Stimulated activated CD8-positive, alpha-beta memory T cell treated with anti-CD3 and anti-CD28 coated beads, Interleukin-7, amount 100 ng/mL, for 48 hours (primary cell): ENCODE data around the gene DIS3L.
"Not testable (repeated sequence)": the region's sequence is repeated elsewhere in the genome, so short reads cannot be mapped to it uniquely, and the experiment has no call there.

Experiments
- DNase-seq, 2 donors: peaks; one replicate each; pipeline ENCODE4 v3.0.0-alpha.2; 2020; ENCODE audit warnings: low read depth in 1 of 2; ENCODE audit errors: extremely low read depth in 1 of 2

Gene DIS3L

DNA sequence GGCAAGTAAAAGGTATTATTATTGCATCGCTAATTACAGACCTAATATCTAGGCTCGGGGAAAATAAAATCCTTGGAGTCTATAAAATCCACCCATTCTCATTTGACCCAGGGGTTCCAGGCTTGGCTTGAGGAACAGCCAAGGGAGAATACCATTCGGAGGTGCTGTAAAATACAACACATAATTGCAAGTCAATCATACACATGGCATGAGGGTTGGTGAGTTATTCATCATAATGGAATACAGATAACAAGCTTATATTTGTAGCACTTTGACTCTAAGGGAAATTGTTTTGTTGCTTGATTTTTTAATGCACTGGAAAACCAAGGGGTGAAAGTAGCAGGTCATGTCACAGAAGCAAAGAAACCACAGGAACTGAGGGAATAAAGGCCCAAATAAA, 16.8 kb upstream of the DIS3L start:
- no peak for DNase-seq

DNA sequence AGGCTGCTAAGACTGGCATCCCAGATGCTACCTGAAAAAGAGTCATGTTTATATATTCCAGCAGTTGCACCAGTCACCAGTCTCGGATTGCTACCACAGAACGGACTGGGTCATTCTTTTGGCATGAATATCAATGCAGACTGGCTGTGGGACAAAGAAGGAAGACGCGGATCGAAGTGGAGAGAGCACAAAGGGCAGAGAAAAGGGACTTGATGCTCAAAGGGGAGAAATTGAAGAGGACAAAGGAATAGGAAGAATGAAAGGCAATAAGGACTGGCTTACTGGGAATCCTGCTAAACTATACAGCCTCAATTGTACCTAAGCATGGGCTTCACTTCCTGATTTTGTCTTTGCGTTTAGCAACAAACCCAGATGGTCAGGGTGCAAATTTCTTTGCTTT, 15.3 kb upstream of the DIS3L start:
- no peak for DNase-seq

DNA sequence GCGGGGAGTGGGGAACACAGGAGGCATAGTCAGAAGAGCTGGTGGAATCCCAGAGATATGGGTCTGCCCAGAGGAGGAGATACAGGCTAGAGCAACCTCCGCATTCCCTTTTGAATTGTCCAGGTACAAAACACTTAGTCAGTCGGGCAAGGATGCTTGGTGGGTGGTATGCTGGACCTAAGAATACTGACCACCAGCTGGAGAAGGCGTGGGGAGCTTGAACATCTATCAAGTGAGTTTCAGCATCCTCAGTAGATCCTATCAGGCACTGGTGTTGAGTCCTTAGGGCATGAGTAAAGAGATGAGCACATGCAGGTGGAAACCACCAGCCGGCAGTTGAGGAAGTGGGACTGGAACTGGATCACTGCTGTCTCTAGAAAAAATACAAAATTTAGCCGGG, 14.7 kb upstream of the DIS3L start:
- DNase-seq, result no peak

DNA sequence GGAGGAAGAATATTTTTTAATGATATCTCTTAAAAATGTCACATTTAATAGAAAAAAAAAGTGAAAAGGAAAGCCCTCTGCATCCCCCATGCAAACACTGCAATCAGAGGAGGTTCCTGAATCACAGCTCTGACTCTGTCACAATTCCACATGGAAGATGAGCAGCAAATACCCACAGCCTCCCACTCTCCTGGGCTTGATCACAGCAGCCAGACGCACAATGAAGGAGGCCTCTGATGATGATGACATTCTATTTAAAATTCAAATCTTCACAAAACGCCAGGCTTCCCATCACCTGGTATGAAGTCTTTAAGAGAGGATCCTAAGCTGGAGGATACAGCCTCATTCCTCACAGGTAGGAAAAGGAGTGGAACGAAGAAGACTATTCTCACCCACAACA, 9.1 kb upstream of the DIS3L start:
- no peak for DNase-seq

DNA sequence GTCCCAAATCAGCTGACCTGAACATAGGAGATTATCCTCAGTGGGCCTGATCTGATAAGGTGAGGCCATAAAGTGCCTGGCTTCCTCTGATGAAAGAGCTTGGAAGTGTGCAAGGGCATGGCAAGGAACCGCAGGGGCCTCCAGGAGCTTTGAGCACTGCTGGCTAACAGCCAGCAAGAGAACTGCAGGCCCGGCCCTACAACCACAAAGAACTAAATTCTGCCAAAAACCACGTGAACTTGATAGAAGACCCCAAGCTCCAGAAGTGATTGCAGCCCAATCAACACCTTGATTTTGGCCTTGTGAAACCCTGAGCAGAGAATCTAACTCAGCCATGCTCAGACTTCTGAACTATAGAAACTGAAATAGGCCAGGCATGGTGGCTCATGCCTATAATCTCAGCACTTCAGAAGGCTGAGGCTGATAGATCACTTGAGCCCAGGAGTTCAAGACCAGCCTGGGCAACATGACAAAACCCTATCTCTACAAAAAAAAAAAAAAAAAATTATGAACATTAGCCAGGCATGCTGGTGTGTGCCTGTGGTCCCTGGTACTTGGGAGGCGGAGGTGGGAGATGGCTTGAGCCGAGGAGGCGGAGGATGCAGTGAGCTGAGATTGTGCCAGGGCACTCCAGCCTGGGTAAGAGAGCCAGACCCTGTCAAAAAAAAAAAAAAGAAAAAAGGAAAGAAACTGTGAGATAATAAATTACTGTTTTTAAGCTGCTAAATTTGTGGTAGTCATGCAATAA, 7.7 kb upstream of the DIS3L start:
- no peak for DNase-seq

DNA sequence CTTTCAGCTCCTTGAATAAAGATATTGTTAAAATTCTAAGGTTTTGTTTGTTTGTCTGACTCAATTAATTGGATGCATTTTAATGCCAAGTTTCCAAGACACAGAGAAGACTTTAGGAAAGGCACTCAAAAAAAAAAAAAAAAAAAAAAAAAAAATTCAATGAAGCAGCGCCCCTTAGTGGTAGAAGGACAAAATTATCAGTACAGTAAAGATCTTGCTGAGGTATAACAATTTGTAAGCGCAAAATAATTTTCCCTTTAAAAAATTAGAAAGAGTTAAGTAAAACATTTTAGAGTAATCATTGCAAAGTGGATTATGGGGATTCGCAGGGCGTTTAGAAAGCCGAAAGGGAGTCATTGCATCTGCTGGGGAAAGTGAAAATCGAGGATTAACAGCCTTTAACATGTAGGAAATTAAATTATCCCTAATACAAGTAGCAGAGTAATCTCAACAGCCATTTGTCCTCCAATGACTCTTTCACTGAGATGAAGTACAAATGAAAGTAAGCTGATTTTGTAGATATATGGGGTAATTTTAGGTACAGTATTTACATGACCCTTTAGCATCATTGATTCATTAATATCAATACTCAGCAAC, 5.8 kb upstream of the DIS3L start:
- DNase-seq, result no peak

DNA sequence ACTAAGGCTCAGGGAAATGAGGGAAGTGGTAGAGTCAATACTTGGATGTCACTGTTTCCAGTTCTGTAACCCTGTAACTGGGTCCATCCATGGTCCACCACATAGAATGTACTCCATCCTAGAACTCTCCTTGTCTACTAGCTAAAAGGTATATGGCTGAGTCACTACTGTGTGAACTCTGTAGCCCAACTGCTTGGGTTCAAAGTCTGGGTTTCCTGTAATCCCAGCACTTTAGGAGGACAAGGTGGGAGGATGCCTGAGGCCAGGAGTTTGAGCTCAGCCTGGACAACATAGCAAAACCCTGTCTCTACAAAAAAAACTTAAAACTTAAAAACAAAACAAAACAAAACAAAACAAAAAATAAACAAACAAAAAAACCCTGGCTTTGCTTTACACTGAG, 5.3 kb upstream of the DIS3L start:
- no peak for DNase-seq

DNA sequence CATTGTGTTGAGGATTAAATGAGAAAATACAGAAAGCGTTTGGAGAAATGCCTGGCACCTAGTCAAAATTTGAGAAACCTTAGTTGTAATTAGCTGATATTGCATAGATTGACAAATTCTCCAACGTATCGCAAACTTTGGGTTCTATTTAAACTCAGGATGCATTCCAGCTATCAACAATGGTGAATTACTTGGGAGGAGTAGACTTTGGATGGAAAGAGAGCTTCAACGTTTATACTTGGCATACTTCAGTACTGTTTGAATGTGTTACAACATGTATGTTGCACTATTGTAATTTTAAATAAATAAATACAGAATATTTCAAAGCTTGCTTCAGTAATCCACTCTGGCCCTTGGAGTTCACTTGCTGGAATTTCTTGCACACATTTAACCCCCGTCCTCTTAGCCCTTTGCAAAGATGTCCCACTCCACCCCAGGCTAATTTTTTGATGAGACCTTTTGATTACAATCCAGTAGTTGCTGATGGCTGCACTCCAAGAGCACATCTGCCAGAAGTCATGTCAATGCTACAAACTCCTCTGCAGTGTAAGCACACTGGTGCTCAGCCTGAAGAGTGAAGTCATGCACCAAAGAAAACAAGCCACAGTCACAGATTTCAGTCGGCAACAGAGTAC, 4.7 kb upstream of the DIS3L start:
- no peak for DNase-seq

DNA sequence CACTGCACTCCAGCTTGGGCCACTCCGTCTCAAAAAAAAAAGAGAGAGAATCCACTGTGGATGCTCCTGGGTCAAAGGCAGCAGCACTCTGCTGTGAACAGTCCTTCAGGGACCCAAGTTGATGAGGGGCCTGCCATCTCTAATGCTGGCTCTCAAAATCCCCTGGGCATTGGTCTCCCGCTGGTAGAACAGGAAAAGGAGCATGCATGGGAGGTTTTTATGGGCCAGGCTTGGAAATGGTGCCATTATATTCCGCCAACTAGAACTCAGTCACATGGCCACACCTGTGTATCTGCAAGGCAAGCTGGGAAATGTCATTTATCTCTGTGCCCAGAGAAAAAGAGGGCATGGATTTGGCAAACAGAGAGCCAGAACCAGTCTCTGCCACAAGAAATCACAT, 3.4 kb upstream of the DIS3L start:
- DNase-seq, result no peak

DNA sequence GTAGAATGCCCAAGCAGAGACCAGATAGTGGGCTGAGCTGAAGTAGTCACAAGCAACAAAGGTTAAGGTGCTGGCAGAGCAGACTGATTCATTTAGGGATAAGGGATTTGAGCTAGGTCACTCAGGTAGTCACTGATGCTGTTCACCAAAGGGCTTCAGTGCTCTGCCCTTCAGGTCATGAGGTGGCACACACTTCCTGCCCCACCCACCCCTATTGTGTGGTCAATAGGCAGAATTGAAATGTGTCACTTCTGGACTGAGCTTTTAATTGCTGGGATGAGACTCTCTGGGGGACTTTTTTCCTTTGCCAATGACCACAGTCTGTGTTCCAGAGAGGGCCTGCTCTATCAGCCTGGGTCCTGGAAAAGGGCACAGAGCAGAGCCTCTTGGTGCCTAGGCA, 2.9 kb upstream of the DIS3L start:
- DNase-seq, result no peak

DNA sequence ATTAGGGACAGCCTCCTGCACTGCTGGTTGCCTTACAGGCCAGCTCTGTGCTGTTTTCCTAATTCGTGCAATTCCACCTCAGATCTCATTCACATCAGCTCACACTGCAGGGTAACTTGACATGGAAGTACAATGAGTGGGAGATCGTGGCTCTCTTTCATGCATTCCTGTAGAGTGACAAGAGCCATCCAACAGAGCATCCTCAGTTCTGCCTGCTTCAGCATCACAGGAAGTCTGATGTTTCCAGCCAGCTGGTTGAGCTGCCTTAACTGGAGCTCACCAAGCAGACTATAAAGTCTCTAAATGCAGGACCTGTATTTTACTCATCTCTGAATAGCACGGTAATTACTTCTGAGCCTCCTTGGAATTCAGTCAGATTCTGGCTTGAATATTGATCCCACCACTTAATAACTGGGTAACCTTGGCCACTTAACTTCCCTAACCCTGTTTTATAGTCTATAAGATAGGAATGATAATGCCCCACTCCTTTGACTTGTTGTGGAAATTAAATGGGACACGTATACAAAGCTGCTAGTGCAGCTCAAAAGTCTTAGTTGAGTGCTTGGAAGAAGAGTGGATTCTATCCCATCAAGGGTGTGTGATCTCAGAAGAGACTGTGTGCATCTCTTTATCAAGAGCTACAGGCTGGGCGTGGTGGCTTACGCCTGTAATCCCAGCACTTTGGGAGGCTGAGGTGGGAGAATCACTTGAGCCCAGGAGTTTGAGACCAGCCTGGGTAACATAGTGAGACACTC, 1.4 kb upstream of the DIS3L start:
- DNase-seq, result no peak

DNA sequence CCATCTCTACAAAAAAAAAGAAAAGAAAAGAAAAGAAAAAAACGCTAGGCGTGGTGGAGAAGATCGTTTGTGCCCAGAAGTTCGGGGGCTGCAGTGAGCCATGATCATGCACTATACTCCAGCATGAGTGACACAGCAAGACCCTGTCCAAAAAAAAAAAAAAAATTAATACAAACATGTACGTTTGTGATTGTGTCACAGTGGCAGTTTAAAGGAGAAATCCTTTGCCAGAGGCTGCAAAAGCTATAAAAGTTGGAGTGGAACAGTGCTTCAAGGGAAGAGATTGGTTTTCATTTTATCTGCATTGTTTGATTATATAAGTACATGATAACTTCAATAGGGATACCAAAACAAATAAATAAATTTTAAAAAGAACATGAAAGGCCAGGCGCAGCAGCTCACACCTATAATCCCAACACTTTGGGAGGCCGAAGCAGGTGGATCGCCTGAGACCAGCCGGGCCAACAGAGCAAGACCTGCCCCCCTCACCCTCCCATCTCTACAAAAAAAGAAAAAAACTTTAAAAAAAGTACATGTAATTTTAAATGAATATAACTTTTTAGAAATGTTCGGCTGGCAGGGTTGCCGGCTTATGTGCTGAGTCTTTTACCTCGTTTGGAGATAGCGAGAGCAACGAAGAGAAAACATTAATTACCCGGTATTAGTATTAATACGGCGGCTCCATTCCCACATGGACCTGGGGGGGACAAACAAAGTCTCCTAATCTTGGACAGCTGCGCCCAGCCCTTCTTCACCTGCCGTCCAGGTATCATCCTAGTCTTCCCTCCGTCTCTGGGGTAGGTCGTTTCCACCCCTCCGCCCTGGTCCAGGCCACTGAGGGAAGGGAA, 573 bp upstream of the DIS3L start:
- DNase-seq, result no peak

DNA sequence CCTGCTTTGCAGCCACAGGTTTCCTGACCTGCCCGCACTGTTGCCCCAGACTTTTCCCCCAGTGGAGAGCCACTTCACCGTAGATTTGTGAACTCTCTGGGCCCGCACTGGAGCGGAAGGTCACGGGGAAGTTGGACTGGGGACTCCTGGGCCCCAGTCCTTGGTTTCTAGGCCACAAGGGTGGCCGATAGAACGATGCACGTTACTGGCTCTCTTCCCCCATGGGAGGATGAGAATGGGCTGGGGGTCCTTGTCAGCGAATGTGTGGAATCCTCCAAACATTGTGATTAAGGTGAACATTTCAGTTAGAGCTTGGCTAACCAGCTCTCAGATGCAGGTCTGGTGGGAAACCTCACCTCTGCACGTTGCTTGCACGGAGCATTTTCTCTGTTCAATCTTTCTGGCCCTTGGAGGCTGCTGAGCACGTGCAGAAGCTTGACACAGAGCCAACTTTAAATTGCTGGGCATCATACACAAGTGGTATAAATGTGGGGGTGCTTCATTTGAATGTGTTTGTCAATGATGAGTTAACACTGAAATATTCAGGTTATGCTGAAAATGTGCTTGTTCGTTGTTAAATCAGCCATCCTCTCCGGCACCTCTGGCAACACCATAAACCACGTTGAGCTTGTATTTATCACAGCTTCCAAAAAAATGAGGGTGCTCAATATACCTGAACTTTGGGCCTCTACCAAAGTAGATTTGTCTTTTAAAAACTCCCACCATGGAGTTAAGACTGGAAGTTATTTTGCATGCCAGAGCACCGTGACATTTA, 976 bp downstream of the DIS3L start:
- DNase-seq, result no peak

DNA sequence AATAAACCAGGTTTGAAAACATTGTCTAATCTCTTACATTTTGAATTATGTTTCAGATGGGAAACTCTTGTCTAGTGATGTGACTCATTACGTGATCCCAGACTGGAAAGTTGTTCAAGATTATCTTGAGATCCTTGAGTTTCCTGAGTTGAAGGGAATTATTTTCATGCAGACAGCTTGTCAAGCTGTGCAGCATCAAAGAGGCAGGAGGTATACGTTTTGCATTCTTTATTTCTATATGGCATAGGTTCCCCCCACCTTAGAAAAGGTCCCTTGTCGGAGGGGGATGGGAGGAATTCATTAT, 1.5 kb downstream of the DIS3L start:
- no peak for DNase-seq

DNA sequence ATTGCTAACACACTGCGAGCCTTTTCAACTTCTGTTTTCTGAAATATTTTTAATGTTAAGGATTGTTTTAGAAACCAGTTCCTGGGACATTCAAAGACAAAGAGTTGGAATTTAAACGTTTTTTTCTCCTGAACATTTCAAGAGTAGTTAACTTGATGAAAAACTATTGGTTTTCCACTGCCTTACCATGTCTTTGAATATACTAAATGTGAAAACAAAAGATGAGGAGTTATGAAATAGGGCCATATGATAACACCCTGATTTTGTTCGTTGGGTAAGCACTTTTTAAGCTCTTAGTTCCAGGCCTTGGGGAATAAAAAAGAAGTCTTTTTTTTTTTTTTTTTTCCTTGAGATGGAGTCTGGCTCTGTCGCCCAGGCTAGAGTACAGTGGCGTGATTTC, 2.8 kb downstream of the DIS3L start:
- no peak for DNase-seq

DNA sequence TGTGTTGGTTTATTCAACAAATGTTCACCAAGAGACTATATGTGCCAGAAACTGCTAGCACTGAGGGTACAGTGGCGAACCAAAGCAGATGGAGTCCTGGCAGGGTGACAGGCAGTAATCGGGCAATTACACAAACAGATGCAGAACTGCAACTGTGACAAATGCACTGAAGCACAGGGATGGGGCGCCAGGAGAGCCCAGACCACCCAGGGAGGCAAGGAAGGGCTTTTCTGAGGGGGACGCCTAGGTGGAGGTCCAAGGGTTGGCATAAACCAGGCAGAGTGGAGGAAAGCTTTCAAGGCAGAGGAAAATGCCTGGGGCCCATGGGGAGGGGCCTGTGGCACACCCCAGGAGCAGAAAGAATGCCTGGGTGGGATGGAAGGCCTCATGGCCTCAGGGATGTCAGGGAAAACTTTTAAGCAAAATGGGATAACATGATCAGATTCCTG, 5.5 kb downstream of the DIS3L start:
- DNase-seq, result no peak

DNA sequence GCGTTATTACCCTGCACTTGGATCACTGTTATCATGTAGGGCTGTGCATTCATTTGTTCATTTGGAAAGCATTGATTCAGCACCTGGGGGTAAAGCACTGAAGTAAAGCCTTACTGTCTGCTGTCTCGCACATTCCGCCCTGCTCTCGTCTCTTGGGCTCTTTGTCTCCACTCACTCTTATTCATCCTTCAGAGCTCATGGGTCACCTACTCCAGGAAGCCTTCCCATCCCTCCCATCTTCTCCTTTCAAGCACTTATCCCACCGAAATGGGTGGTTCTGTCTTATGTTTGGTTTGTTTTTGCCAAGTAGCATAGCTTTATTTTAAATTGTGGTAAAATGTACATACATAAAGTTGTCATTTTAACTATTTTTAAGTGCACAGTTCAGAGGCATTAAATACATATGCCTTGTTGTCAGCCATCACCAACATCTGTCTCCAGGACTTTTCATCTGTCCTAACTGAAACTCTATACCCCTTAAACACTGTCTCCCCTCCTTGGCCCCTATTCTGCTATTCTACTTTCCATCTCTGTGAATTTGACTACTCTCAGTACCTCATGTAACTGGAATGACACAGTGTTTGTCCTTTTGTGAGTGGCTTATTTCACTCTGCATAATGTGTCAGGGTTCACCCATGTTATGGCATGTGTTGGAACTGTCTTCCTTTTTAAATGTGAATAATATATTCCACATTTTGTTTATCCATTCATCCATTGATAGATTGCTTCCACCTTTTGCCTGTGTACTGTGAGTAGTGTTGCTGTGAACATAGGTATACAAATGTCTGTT, 9.3 kb downstream of the DIS3L start:
- DNase-seq, result no peak

DNA sequence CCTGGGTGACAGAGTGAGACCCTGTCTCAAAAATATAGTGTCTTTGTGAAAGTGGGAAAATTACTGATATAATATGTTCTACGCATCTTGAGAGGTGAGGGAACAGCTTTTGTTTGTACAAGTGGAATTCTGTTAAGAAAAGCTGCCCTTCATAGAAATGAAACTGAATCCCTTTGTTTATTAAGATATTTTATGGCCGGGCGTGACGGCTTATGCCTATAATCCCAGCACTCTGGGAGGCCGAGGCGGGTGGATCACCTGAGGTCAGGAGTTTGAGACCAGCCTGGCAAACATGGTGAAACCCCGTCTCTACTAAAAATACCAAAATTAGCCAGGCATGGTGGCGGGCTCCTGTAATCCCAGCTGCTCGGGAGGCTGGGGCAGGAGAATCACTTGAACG, 11.1 kb downstream of the DIS3L start:
- DNase-seq, result not testable (repeated sequence)

DNA sequence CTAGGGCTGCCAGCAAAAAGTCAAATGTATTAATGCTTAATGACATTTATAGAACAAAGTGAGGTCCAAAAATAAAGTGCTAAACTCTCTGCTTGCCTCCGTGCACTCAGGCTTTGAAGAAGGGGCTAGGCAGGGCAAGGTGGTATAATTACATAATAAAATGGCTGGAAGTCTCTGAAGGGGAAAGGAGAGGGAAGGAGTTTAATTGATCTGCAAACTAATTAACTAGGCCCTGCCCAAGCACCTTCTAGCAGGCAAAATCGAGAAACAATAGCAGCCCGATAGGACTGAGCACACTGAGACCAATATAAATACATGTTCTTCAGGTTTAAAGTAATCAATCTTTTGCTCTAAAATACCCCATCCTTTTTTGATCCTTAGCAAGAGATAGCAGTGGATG, 13.0 kb downstream of the DIS3L start:
- no peak for DNase-seq
